Measurements from ENCODE around the gene UBXN11.

DNA sequence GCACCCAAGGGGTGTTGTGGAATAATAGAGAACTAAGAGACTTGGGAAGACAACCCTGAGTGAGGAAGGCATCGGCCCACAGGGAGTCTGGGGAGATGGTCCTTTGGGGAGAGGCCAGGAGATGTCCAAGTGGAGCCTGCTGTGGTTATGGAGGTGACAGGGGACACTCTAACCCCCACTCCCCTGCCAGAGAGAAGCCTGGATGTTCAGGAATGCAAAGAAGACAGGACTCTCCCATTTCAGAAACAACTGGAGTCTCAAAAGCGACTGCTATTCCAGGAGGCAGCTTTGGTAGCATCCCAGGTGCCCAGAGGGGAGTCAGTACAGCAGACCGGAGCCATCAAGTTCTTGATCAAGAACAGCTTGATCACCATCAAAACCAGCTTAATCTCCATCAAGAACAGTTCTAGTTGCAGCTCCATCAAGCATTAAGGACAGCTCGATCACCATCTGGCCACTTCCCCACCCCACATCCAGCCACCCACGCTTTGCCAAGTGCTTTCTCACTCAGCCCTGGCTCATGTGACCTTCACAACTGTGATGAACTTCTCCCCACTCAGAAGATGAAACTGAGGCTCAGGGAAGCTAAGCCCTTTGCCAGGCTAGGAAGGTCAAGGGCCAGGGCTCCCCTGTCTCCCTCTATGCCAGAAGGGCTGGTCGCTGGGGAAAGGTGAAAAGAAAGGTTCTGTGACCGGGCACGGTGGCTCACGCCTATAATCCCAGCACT is 12.1 kb upstream of the UBXN11 start:
- TF ChIP-seq TAF1 (IDR thresholded peaks at IDR 0.05; ENCODE audit: borderline replicate concordance, insufficient read depth, low read length): no peak
- no peak for TF ChIP-seq POLR2AphosphoS5 (IDR thresholded peaks at IDR 0.05; ENCODE audit: low read depth, low read length)

Measured in PFSK-1 (cell line).